ENCODE data around the gene IL17B.
A peak's percentile ranks its signal among the peaks of the same experiment; 100 is the strongest.

IL17B gene

DNA sequence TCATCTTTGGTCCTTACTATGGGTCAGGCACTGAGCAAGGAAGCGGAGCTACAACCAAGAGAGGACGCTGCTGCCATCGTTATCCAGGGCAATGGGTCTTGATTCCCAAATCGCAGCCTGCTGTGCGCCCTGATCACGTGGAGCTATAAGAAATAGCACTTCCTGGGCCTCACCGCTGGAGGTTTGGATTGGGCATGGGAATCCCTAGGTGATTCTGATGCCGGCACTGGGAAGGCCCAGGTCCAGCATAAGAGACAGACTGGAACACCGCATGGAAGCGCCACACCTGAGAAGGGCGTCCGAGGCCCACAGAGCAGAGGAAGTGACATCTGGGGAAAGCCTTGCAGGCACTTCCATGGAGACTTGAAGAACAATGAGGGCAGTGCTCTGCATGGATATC lies 3.0 kb downstream of the IL17B start:
- DNase-seq = no peak

DNA sequence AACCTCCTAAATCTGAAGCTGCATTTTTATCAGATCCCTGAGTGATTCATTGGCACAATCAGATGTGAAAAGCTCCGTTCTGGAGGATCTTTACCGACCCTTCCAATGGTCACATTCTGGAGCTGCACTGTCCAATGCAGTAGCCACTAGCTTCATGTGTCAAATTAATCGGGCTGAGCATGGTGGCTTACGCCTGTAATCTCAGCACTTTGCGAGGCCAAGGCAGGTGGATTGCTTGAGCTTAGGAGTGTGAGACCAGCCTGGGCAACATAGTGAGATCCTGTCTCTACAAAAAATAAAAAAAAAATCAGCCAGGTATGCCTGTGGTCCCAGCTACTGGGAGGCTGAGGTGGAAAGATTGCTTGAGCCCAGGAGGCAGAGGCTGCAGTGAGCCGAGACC lies 3.7 kb downstream of the IL17B start:
- no peak for DNase-seq

- no peak for DNase-seq
Observed at GRCh38 chr5:149374801-149375200, 4.3 kb downstream of the IL17B start.

- DNase-seq = no peak
Observed at GRCh38 chr5:149374303-149374702, 4.8 kb downstream of the IL17B start.

DNA sequence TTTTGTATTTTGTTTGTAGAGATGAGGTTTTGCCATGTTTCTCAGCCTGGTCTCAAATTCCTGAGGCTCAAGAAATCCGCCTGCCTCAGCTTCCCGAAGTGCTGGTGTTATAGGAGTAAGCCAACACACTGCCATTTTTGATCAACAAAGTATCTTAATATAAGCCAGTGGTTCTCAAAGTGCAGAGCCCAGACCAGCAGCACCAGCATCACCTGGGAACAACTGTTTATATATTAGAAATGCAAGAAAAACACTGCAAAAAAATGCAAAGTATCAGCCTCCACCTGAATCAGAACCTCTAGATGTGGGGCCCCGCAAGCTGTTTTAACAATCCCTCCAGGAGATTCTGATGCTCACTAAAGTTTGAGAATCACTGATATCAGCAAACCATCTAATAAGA lies 6.2 kb downstream of the IL17B start:
- DNase-seq = no peak

- DNase-seq = peak in 2 of 3 donors; percentile 18 to 29
Observed at GRCh38 chr5:149372076-149372795, 6.9 kb downstream of the IL17B start.

- DNase-seq = peak; percentile 66 to 83 (median 74)
Observed at GRCh38 chr5:149371296-149371962, 7.7 kb downstream of the IL17B start.

- DNase-seq = no peak
Observed at GRCh38 chr5:149370878-149371277, 8.2 kb downstream of the IL17B start.

DNA sequence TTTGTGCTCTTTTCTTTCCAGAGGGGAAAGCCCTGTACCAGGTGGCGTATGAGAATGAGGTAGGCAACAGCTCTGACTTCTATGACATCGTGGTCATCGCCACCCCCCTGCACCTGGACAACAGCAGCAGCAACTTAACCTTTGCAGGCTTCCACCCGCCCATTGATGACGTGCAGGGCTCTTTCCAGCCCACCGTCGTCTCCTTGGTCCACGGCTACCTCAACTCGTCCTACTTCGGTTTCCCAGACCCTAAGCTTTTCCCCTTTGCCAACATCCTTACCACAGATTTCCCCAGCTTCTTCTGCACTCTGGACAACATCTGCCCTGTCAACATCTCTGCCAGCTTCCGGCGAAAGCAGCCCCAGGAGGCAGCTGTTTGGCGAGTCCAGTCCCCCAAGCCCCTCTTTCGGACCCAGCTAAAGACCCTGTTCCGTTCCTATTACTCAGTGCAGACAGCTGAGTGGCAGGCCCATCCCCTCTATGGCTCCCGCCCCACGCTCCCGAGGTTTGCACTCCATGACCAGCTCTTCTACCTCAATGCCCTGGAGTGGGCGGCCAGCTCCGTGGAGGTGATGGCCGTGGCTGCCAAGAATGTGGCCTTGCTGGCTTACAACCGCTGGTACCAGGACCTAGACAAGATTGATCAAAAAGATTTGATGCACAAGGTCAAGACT lies 11.0 kb downstream of the IL17B start:
- DNase-seq = no peak

GRCh38 chr5:149367249-149367971 lies 11.7 kb downstream of the IL17B start:
- DNase-seq = peak; percentile 62 to 76 (median 68)

DNA sequence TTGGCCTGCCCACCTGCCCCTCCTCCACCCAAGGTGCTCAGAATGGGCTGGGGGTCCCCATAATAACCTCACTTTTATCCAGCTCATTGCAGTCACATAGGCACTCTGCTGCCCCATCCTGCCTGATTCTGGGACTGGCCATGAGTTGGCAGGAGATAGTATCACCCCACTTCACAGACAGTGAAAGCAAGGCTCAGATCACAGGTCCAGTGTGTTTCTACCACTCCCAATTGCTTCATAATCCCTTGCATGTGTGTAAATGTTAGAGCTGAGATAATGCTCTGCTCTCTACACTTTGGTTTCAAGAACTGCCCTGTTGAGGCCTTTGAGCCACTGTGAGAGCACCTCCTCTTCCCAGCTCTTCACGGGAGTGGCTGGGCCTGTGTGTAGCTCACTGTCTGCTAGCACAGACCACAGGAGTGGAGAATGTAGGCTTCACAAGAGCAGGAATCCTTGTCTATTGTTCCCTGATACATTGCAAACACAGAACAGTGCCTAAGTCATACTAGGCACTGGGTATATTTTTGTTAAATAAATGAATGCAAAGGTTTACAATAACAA lies 12.8 kb downstream of the IL17B start:
- no peak for DNase-seq

GRCh38 chr5:149365418-149365817 lies 13.7 kb downstream of the IL17B start:
- no peak for DNase-seq

GRCh38 chr5:149364719-149365118 lies 14.4 kb downstream of the IL17B start:
- no peak for DNase-seq

DNA sequence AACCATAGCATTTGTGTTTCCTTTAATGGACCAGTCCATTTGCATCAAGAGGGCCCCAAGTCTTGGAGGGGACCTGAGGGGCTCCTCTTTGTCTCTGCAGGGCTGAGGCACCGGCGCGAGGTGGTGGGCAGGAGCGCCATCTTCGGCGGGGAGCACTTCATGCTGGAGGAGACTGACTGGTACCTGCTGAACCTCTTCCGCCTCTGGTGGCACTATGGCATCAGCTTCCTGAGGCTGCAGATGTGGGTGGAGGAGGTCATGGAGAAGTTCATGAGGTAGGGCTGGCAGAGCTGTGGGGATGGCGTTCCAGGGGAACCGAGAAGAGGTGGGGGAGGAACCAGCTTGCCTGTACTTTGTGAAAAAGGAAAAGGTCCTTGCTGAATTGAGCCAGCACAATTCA lies 15.2 kb downstream of the IL17B start:
- no peak for DNase-seq

DNA sequence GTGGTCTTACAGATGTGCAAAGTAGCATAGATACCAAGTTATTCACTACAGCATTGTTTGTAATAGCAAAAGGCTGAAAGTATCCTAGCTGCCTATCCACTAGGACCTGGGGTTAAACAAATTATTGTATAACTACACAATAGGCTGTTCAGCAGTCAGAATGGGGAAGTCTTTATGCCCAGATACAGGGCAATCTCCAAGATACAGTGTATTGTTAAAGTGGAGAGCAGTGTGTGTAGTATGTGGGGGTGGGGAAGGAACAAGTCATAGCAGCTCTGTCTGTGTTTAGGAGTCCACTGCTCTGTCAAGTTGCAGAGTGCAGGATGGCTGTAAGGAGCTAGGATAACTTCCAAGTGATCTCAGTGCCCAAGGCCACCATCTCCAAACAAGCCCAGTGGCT lies 15.7 kb downstream of the IL17B start:
- peak in 1 of 3 donors; percentile 30 for DNase-seq

- DNase-seq = peak in 1 of 3 donors; percentile 5
Observed at GRCh38 chr5:149362541-149362940, 16.6 kb downstream of the IL17B start.

GRCh38 chr5:149360272-149360671 lies 18.8 kb downstream of the IL17B start:
- peak in 1 of 3 donors; percentile 17 for DNase-seq

DNA sequence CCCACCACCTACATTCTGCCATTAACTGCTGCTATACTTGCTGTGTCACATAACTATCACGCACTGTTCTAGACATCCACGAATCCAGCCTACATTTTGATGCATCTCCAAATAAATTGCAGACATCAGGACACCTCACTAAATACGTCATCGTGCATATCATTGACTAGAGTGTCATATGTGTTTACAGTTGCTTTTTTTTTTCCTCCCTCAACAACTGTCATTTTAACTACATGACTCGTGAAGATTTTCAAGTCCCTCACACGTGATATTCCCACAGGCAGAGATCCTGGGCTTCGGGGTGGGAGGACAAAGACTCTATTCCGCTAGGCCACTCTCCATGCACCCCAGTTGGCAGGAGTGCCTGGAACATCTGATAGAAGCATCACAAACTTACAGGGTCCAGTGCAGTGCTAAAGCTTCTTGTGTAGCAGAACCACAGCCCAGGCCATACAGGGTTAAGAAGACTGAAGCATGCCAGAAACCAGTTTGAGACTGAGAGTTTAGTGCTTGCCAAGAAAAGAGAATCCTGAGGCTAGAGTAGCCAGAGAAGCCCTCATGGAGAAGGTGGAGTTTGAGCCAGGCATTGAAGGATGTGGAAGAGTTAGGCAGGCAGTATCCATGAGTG lies 20.1 kb downstream of the IL17B start:
- peak in 1 of 3 donors; percentile 18 for DNase-seq

DNA sequence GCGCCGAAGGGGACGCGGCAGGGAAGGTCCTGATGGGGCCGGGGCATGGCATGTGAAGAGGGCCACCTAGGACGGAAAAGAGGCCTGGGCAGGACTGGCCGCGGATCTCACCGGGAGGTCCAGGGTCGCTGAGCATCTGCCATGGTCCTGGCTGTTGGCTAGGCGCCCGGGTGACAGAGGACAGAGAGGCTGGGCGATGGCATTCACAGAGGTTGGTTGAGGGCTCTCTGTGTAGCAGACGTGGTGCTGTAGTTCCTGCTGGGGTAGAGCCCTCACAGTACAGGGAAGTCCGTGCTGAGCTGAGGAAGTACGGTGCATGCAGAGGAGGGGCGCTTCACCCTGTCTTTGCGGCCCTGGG lies 20.8 kb downstream of the IL17B start:
- peak; percentile 53 to 55 (median 54) for DNase-seq

- peak; percentile 94 to 96 (median 96) for DNase-seq
Observed at GRCh38 chr5:149357370-149358293, 21.5 kb downstream of the IL17B start, which contains the start of gene PCYOX1L. PCYOX1L (plus strand) TSS chr5:149358046; CDS start chr5:149358069, 23 bp downstream.

GRCh38 chr5:149356391-149356790 lies 22.7 kb downstream of the IL17B start:
- DNase-seq = peak in 1 of 3 donors; percentile 17
